Keratinocyte (primary cell): ENCODE measurements around the gene GLIPR1. TPM values are rescaled to one million over a fixed set of nuclear protein-coding genes. Genes with fewer than 3 reads are reported as not detected.

Source experiments
- DNase-seq: peaks from one replicate; pipeline ENCODE4 v3.0.0-alpha.2; 2011; ENCODE audit warnings: low read depth, missing footprints, low spot score
- FAIRE-seq: peaks from 2 replicates; lab custom pipeline; 2011; peaks lifted over from hg19 to GRCh38; lab: Jason Lieb, UNC
- H2AFZ ChIP-seq: 2 replicates; pipeline ENCODE4 v1.6.0; 2012; ENCODE audit warnings: low read length, control low read depth, inconsistent platforms; ENCODE audit not compliant: control insufficient read depth
- H3K27ac ChIP-seq: 2 replicates; pipeline ENCODE4 v1.5.1; 2011; ENCODE audit warnings: low read length; ENCODE audit not compliant: control insufficient read depth, insufficient read depth
- H3K27me3 ChIP-seq: 3 replicates; pipeline ENCODE4 v1.6.0; 2011; ENCODE audit warnings: low read length; ENCODE audit not compliant: control insufficient read depth, insufficient read depth; ENCODE audit errors: extremely low read depth
- H3K36me3 ChIP-seq, 2 experiments: 2 replicates in 1 of 2; 3 replicates in 1 of 2; pipeline ENCODE4 v1.5.1; 2011; ENCODE audit warnings: low read length in 2 of 2, mild to moderate bottlenecking in 1 of 2; ENCODE audit not compliant: control insufficient read depth in 2 of 2, insufficient read depth in 2 of 2; ENCODE audit errors: extremely low read depth in 1 of 2
- H3K4me1 ChIP-seq: 3 replicates; pipeline ENCODE4 v1.5.1; 2011; ENCODE audit warnings: low read length; ENCODE audit not compliant: control insufficient read depth, insufficient read depth; ENCODE audit errors: extremely low read depth
- H3K4me2 ChIP-seq: 3 replicates; pipeline ENCODE4 v1.6.0; 2011; ENCODE audit warnings: low read depth, low read length; ENCODE audit not compliant: control insufficient read depth, insufficient read depth; ENCODE audit errors: extremely low read depth
- H3K4me3 ChIP-seq, 3 experiments: fragments of 200-600 bp in 1 of 3; sonication (generic) in 1 of 3; 2 replicates in 2 of 3; 3 replicates in 1 of 3; pipeline ENCODE4 v1.5.1; 2011 to 2016; ENCODE audit warnings: low read length in 3 of 3, mild to moderate bottlenecking in 3 of 3, control low read depth in 2 of 3, inconsistent platforms in 1 of 3, low read depth in 1 of 3, mixed read lengths in 1 of 3, mixed run types in 1 of 3, moderate library complexity in 1 of 3; ENCODE audit not compliant: control insufficient read depth in 2 of 3, insufficient read depth in 2 of 3; ENCODE audit errors: extremely low read depth in 1 of 3
- H3K79me2 ChIP-seq: 2 replicates; pipeline ENCODE4 v1.6.0; 2012; ENCODE audit warnings: low read length; ENCODE audit not compliant: control insufficient read depth, insufficient read depth
- H3K9ac ChIP-seq: 3 replicates; pipeline ENCODE4 v1.6.0; 2011; ENCODE audit warnings: low read length; ENCODE audit not compliant: control insufficient read depth, insufficient read depth; ENCODE audit errors: extremely low read depth
- H3K9me1 ChIP-seq: 3 replicates; pipeline ENCODE4 v1.6.0; 2011; ENCODE audit warnings: low read length; ENCODE audit not compliant: control insufficient read depth, insufficient read depth; ENCODE audit errors: extremely low read depth
- H3K9me3 ChIP-seq: 2 replicates; pipeline ENCODE4 v1.5.1; 2012; ENCODE audit warnings: low read depth, low read length; ENCODE audit not compliant: control insufficient read depth
- H4K20me1 ChIP-seq: 3 replicates; pipeline ENCODE4 v1.6.0; 2011; ENCODE audit warnings: low read length; ENCODE audit not compliant: control insufficient read depth, insufficient read depth; ENCODE audit errors: extremely low read depth
- CTCF ChIP-seq, 3 experiments: IDR thresholded peaks in 1 of 3; conservative IDR thresholded peaks in 1 of 3; optimal IDR thresholded peaks in 1 of 3; 2 replicates in 2 of 3; 3 replicates in 1 of 3; pipeline versions ENCODE3 to v1.5.1; 2011; ENCODE audit warnings: low read length in 3 of 3, mild to moderate bottlenecking in 3 of 3, moderate library complexity in 2 of 3, control low read depth in 1 of 3, inconsistent platforms in 1 of 3; ENCODE audit not compliant: insufficient read depth in 2 of 3; ENCODE audit errors: extremely low read depth in 1 of 3
- EZH2 ChIP-seq: IDR thresholded peaks from one replicate; pipeline ENCODE4 v1.6.1; 2012; ENCODE audit warnings: inconsistent platforms, mild to moderate bottlenecking, low read length, moderate library complexity
- dilution Hi-C: fragments of 300-500 bp; cut with MboI; formaldehyde crosslinking; loops from one replicate; pipeline ENCODE4 v1.7.0; 2020; ENCODE audit warnings: low sequenced_read_pairs; ENCODE audit not compliant: extremely low pct_ligation_motif_present
- polyA plus RNA-seq, 5 experiments: library from polyadenylated mRNA; depleted of rRNA in 3 of 5; stranded (reverse) in 3 of 5; stranded (forward) in 1 of 5; unstranded in 1 of 5; fragments of >200 nt; gene quantifications; 1 replicate in 1 of 5; 2 replicates in 3 of 5; 3 replicates in 1 of 5; pipeline versions ENCODE4 v1.2.1 to v1.2.3, GENCODE V29; 2011 to 2012; ENCODE audit warnings: missing spikeins in 2 of 5, low read depth in 1 of 5, low replicate concordance in 1 of 5

The GLIPR1 gene
- polyA plus RNA-seq, 1 donor (not counting 4 experiments of a cell fraction or from before 2014, with no cell fraction given) = 10.2 TPM

- no peak overlapping the region for H3K4me2 ChIP-seq
- no peak overlapping the region for H3K4me3 ChIP-seq
- H3K27ac ChIP-seq = no peak overlapping the region
- H3K36me3 ChIP-seq = no peaks in the 10 kb centered on the region
- no peak for TF ChIP-seq EZH2
- no peak for TF ChIP-seq CTCF (optimal IDR thresholded peaks at IDR 0.05 in 1 of 3, IDR thresholded peaks at IDR 0.05 in 1 of 3, conservative IDR thresholded peaks at IDR 0.05 in 1 of 3; ENCODE audit: extremely low read depth in 1 of 3, insufficient read depth in 2 of 3, low read length in 3 of 3)
- H3K27me3 ChIP-seq = no peaks in the 10 kb centered on the region
- no peaks in the 10 kb centered on the region for H3K9me3 ChIP-seq
- H3K4me1 ChIP-seq = no peaks in the 10 kb centered on the region
- H4K20me1 ChIP-seq = no peaks in the 10 kb centered on the region
- H2AFZ ChIP-seq = no peak overlapping the region
- DNase-seq (no peak), FAIRE-seq (no peak)
- no peaks in the 10 kb centered on the region for H3K79me2 ChIP-seq
- dilution Hi-C loops = no loop called here
- no peak overlapping the region for H3K9ac ChIP-seq
- no peaks in the 10 kb centered on the region for H3K9me1 ChIP-seq
Measured at GRCh38 chr12:75549989-75550388, 69.4 kb downstream of the GLIPR1 start.

- Histone ChIP-seq H3K4me1 (no peaks in the 10 kb centered on the region), H3K4me2 (no peak overlapping the region), H3K4me3 (no peak overlapping the region), H4K20me1 (no peaks in the 10 kb centered on the region), H2AFZ (no peak overlapping the region), H3K79me2 (no peaks in the 10 kb centered on the region), H3K27ac (no peak overlapping the region), H3K36me3 (no peaks in the 10 kb centered on the region), H3K9me1 (no peaks in the 10 kb centered on the region), H3K9me3 (no peaks in the 10 kb centered on the region), H3K27me3 (no peaks in the 10 kb centered on the region), H3K9ac (no peak overlapping the region)
- dilution Hi-C loops = no loop called here
- no peak for DNase-seq
- TF ChIP-seq EZH2 (no peak), CTCF (optimal IDR thresholded peaks at IDR 0.05 in 1 of 3, IDR thresholded peaks at IDR 0.05 in 1 of 3, conservative IDR thresholded peaks at IDR 0.05 in 1 of 3; ENCODE audit: extremely low read depth in 1 of 3, insufficient read depth in 2 of 3, low read length in 3 of 3) (no peak)
- no peak for FAIRE-seq
Measured at GRCh38 chr12:75550401-75551240, 70.1 kb downstream of the GLIPR1 start.
